OCI-LY3 (cell line): ENCODE data around the gene CD2BP2.
"Not testable (repeated sequence)": the region's sequence is repeated elsewhere in the genome, so short reads cannot be mapped to it uniquely, and the experiment has no call there.

Experiments used
- H2AFZ ChIP-seq: fragments of 200-600, 300-600 bp; shearing (Covaris generic); 2 replicates; pipeline ENCODE4 v1.6.0; 2014; ENCODE audit warnings: antibody characterized with exemption, low read depth, low read length
- H3K27ac ChIP-seq: fragments of 200-600, 300-600 bp; sonication (generic); 2 replicates; pipeline ENCODE4 v1.5.1; 2014; ENCODE audit warnings: mild to moderate bottlenecking, low read length, moderate library complexity, mixed read lengths
- H3K27me3 ChIP-seq: fragments of 200-600, 300-600 bp; sonication (generic); 2 replicates; pipeline ENCODE4 v1.6.1; 2014; ENCODE audit warnings: low read depth, low read length, mixed read lengths
- H3K36me3 ChIP-seq: fragments of 200-600, 300-600 bp; sonication (generic); replicated peaks from 2 replicates; pipeline ENCODE3; 2014; ENCODE audit warnings: low read depth, low read length, mixed read lengths
- H3K4me1 ChIP-seq: fragments of 300-600, 200-600 bp; sonication (generic); 2 replicates; pipeline ENCODE4 v1.6.1; 2014; ENCODE audit warnings: low read length, mixed read lengths
- H3K4me2 ChIP-seq: fragments of 200-600, 300-600 bp; sonication (generic); 2 replicates; pipeline ENCODE4 v1.6.1; 2014; ENCODE audit warnings: low read length, mixed read lengths
- H3K4me3 ChIP-seq: fragments of 300-600, 200-600 bp; sonication (generic); 2 replicates; pipeline ENCODE4 v1.5.1; 2014; ENCODE audit warnings: antibody characterized with exemption, mild to moderate bottlenecking, low read length, moderate library complexity
- H3K79me2 ChIP-seq: fragments of 300-600, 200-600 bp; shearing (Covaris generic); 2 replicates; pipeline ENCODE4 v1.6.1; 2014; ENCODE audit warnings: mild to moderate bottlenecking, low read length, mixed read lengths
- H3K9ac ChIP-seq: fragments of 300-600, 200-600 bp; shearing (Covaris generic); 2 replicates; pipeline ENCODE4 v1.6.0; 2014; ENCODE audit warnings: mild to moderate bottlenecking, low read length, moderate library complexity
- H3K9me3 ChIP-seq: fragments of 200-600, 300-600 bp; shearing (Covaris generic); 2 replicates; pipeline ENCODE4 v1.6.1; 2014; ENCODE audit warnings: low read length, mixed read lengths; ENCODE audit not compliant: insufficient read depth
- H4K20me1 ChIP-seq: fragments of 200-600, 300-600 bp; sonication (generic); 2 replicates; pipeline ENCODE4 v1.6.1; 2016; ENCODE audit warnings: low read length, mixed read lengths; ENCODE audit not compliant: insufficient read depth

CD2BP2 gene

GRCh38 chr16:30318647-30319046, 36.5 kb downstream of the CD2BP2 start:
- not testable (repeated sequence) for H3K27ac ChIP-seq, H3K27me3 ChIP-seq, H3K4me1 ChIP-seq, H2AFZ ChIP-seq, H3K9me3 ChIP-seq, H3K36me3 ChIP-seq, H3K4me3 ChIP-seq, H4K20me1 ChIP-seq, H3K4me2 ChIP-seq, H3K9ac ChIP-seq
- peaks cover 10% of the 10 kb centered on the region for H3K79me2 ChIP-seq

- H3K4me2 ChIP-seq, H3K36me3 ChIP-seq, H3K27ac ChIP-seq, H4K20me1 ChIP-seq, H2AFZ ChIP-seq, H3K9ac ChIP-seq, H3K9me3 ChIP-seq, H3K27me3 ChIP-seq, H3K4me3 ChIP-seq: not testable (repeated sequence)
- Histone ChIP-seq H3K4me1 (peaks cover 14% of the 10 kb centered on the region), H3K79me2 (peaks cover 12% of the 10 kb centered on the region)
Measured at GRCh38 chr16:30310937-30311336, 44.2 kb downstream of the CD2BP2 start.

- H3K79me2 ChIP-seq, H3K4me2 ChIP-seq, H3K9ac ChIP-seq, H3K27me3 ChIP-seq, H3K36me3 ChIP-seq, H3K4me3 ChIP-seq, H2AFZ ChIP-seq, H3K9me3 ChIP-seq, H4K20me1 ChIP-seq, H3K27ac ChIP-seq: not testable (repeated sequence)
- peaks cover 14% of the 10 kb centered on the region for H3K4me1 ChIP-seq
Measured at GRCh38 chr16:30309255-30309654, 45.9 kb downstream of the CD2BP2 start.
